GM13976 (cell line): Measurements from ENCODE around the gene RAPSN.

ENCODE experiments used
- DNase-seq: peaks from one replicate; pipeline ENCODE4 v3.0.0; 2012; ENCODE audit warnings: low spot score
- CTCF ChIP-seq: IDR thresholded peaks from 2 replicates; pipeline ENCODE4 v1.5.1; 2012; ENCODE audit warnings: borderline replicate concordance, mild to moderate bottlenecking; ENCODE audit not compliant: insufficient read depth; ENCODE audit errors: extremely low read depth, missing control alignments, control extremely low read depth
- in situ Hi-C: fragments of 300-500 bp; cut with MboI; formaldehyde crosslinking; loops from one replicate; pipeline ENCODE4 v1.12.0; 2022; ENCODE audit warnings: low sequenced_read_pairs, mixed read lengths, inconsistent platforms; ENCODE audit not compliant: unreplicated experiment

RAPSN gene

DNA sequence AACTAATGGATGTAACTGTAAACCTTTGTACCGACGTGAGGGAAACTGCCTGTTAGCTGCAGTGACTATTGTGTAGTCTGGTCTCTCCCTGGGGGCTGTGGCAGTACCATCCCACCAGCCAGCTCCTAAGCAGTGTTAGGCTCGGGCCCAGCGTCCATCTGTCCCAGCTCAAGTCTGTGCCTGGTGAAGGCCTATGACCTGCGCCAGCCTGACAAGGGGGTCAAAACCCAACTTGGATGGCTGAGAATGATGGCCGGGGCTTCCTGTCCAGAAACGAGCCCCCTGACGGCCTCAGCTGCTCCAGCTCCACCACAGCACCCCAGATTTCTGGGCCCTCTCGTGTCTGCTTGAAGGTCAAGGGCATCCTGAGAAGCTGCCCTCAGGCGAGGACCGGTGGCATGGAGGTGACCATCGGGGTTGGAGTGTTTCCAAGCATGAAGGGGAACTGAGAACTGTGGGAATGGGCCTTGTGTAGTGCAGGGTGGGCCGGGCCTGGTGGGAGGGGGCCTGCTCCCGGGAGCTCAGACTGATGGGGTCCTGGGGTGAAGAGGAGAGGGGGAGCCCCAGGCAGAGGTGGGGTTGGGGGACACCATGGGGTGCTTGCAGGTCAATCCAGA is 56.3 kb downstream of the RAPSN start:
- in situ Hi-C loops, result no loop called here
- no peak for DNase-seq
- TF ChIP-seq CTCF, result no peak

- no peak for TF ChIP-seq CTCF
- in situ Hi-C loops, result no loop called here
- no peak for DNase-seq
Measured at GRCh38 chr11:47391711-47392432, 57.1 kb downstream of the RAPSN start.

- in situ Hi-C loops, result no loop called here
- DNase-seq, result peak; percentile 53
- TF ChIP-seq CTCF, result no peak
Measured at GRCh38 chr11:47391077-47391583, 57.8 kb downstream of the RAPSN start.

DNA sequence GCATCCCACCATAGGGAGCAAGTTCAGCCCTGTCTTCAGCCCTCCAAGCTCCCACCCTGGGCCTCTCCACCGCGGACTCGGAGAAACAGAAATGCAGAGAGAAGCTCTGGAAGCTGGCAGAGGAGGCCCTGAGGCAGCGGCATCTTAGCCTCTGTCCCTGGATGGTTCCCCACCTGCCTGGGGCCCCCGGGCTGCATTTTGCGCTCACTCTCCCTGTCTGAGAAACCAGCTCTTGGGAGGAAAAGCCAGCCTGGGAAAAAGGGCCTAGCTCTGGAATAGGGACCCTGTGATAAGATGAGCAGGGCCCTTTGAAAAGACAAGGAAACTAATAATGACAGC is 58.5 kb downstream of the RAPSN start:
- TF ChIP-seq CTCF, result no peak
- in situ Hi-C loops, result no loop called here
- DNase-seq, result no peak

DNA sequence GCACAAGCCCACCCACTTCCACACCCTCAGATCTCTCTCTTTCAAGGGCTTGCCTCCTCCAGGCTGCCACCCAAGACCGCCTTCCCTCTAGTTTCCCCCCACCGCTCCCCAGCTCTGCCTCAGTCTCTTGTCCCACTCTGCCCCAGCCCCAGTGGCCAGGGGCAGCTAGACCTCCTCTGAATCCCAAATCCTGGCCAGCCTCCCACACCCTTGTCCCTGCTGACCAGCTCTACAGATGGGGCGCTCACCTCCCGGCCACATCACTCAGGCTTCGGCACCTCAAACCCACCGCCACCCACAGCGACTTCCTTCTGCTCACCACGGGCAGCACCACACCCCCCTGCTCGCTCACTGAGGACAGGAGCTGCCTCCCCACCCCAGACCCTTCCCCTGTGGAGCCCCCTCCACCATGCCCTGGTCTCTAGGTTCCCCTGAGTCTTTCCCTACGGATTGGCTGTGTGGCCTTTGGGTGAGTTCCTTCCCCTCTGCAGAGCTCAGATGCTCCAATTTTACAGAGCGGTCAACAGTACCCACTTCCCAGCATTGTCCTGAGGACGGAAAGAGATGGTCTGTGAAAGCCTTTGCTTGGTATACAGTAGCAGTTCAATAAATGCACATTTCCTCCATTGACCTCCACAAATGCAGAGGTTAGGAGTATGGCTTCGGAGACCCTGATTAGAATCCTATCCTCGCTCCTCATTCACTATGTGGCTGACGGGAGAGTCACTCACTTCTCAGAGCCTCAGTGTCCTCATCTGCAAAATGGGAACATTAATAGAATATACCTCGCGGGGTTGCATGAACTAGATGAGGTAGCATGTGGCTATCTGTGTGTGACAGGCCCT is 59.1 kb downstream of the RAPSN start:
- in situ Hi-C loops, result no loop called here
- DNase-seq, result peak; percentile 24
- TF ChIP-seq CTCF, result no peak

DNA sequence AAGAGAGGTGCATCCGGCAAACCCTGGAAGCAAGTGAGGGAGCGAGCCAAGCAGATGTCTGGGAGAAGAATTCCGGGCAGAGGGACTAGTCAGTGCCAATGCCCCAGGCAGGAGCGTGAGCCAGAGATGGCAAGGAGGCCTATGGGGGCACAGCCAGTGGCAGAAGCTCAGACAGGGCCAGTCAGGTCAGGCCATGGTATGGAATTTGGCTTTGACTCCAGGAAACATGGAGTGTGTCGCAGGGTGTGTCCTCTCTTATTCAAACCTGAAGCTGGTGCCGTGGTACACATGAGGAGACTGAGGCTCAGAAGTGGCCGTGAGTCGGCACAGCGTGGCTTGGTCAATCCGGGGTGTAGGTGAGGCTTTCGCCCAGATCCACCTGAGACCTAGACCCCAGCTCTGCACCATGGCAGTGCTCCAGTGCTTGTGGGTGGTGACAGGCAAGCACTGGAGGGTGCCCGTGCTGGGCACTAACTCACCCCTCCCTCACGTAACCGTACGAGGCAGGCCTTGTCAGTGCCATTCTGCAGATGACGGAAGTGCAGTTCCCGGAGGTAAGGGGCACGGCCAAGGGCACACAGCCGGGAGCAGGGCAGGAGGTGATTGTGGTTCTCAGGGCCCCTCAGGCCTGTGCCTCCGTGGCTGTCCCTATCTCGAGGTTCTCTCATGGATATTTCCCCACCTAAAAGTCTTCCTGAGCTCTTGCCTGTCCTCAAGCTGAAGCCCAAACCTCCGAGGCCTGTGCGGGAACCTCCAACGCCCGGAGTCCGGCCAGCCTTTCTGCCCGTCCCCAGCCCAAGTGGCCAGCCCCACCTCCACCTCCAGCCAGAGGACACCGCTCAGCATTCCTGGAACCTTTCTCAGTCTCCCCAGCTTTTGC is 60.0 kb downstream of the RAPSN start:
- TF ChIP-seq CTCF, result no peak
- no peak for DNase-seq
- in situ Hi-C loops, result no loop called here
